ENCODE measurements around the gene MGME1. TPM values are rescaled to one million over a fixed set of nuclear protein-coding genes. Genes with fewer than 3 reads are reported as not detected.

Gene MGME1
- 1 to 10 TPM; 7.4 to 8.8 TPM for total RNA-seq

GRCh38 chr20:17968366-17969277 lies at the start of gene MGME1, which contains the start of gene SNX5:
Gene MGME1, plus strand, starts transcription at chr20:17969018. Its CDS starts 842 bp downstream, at chr20:17969860.
Gene SNX5, minus strand, starts transcription at chr20:17968794. Its CDS starts 369 bp downstream, at chr20:17968425.
- peaks cover 46 to 69% of the 10 kb centered on the region in 2 donors for H3K4me1 ChIP-seq (ENCODE audit: control insufficient read depth in 1 of 2, low read depth in 2 of 2)
- no peaks in the 10 kb centered on the region for H3K9me3 ChIP-seq
- no peak for TF ChIP-seq CTCF (IDR thresholded peaks at IDR 0.05)
- H3K27me3 ChIP-seq (replicated peaks; ENCODE audit: insufficient read depth), result no peaks in the 10 kb centered on the region
- H3K27ac ChIP-seq, result peak within 1 kb of the TSS; percentile 95 to 96
- DNase-seq (ENCODE audit: low spot score) (peak; percentile 96), ATAC-seq (ENCODE audit: insufficient number of reproducible peaks, low FRiP score, low read depth) (peak; percentile 87)
- H3K4me3 ChIP-seq, result peak within 1 kb of the TSS; percentile 97
- no peaks in the 10 kb centered on the region for H3K36me3 ChIP-seq

GRCh38 chr20:17919149-17919548 lies 49.7 kb upstream of the MGME1 start:
- DNase-seq (ENCODE audit: low spot score), result no peak
- H3K4me1 ChIP-seq (ENCODE audit: control insufficient read depth in 1 of 2, low read depth in 2 of 2), result no peaks in the 10 kb centered on the region
- no peaks in the 10 kb centered on the region for H3K27me3 ChIP-seq (replicated peaks; ENCODE audit: insufficient read depth)
- no peak for TF ChIP-seq CTCF (IDR thresholded peaks at IDR 0.05)
- ATAC-seq (ENCODE audit: insufficient number of reproducible peaks, low FRiP score, low read depth), result no peak
- no peak overlapping the region for H3K4me3 ChIP-seq
- no peaks in the 10 kb centered on the region for H3K36me3 ChIP-seq
- no peak overlapping the region for H3K27ac ChIP-seq
- no peaks in the 10 kb centered on the region for H3K9me3 ChIP-seq

GRCh38 chr20:17921774-17922173 lies 47.0 kb upstream of the MGME1 start:
- no peak for ATAC-seq (ENCODE audit: insufficient number of reproducible peaks, low FRiP score, low read depth)
- Histone ChIP-seq H3K4me1 (ENCODE audit: control insufficient read depth in 1 of 2, low read depth in 2 of 2) (peaks cover 0 to 12% of the 10 kb centered on the region in 2 donors), H3K9me3 (no peaks in the 10 kb centered on the region), H3K36me3 (no peaks in the 10 kb centered on the region), H3K27ac (no peak overlapping the region), H3K27me3 (replicated peaks; ENCODE audit: insufficient read depth) (no peaks in the 10 kb centered on the region), H3K4me3 (no peak overlapping the region)
- no peak for TF ChIP-seq CTCF (IDR thresholded peaks at IDR 0.05)
- DNase-seq (ENCODE audit: low spot score), result no peak

GRCh38 chr20:17925141-17925939 lies 43.5 kb upstream of the MGME1 start:
- H3K9me3 ChIP-seq, result no peaks in the 10 kb centered on the region
- DNase-seq (ENCODE audit: low spot score) (no peak), ATAC-seq (ENCODE audit: insufficient number of reproducible peaks, low FRiP score, low read depth) (no peak)
- H3K4me3 ChIP-seq, result no peak overlapping the region
- no peaks in the 10 kb centered on the region for H3K36me3 ChIP-seq
- H3K27ac ChIP-seq, result no peak overlapping the region
- H3K4me1 ChIP-seq (ENCODE audit: control insufficient read depth in 1 of 2, low read depth in 2 of 2), result peaks cover 0 to 31% of the 10 kb centered on the region in 2 donors
- H3K27me3 ChIP-seq (replicated peaks; ENCODE audit: insufficient read depth), result no peaks in the 10 kb centered on the region
- no peak for TF ChIP-seq CTCF (IDR thresholded peaks at IDR 0.05)

GRCh38 chr20:17925940-17926300 lies 42.9 kb upstream of the MGME1 start:
- H3K27me3 ChIP-seq (replicated peaks; ENCODE audit: insufficient read depth), result no peaks in the 10 kb centered on the region
- DNase-seq (ENCODE audit: low spot score) (no peak), ATAC-seq (ENCODE audit: insufficient number of reproducible peaks, low FRiP score, low read depth) (no peak)
- H3K4me1 ChIP-seq (ENCODE audit: control insufficient read depth in 1 of 2, low read depth in 2 of 2), result peaks cover 0 to 31% of the 10 kb centered on the region in 2 donors
- H3K9me3 ChIP-seq, result no peaks in the 10 kb centered on the region
- H3K4me3 ChIP-seq, result no peak overlapping the region
- no peak overlapping the region for H3K27ac ChIP-seq
- no peaks in the 10 kb centered on the region for H3K36me3 ChIP-seq
- TF ChIP-seq CTCF (IDR thresholded peaks at IDR 0.05), result no peak
